SJSA1 (cell line): ENCODE data around the gene PCGF3. TPM values are rescaled to one million over a fixed set of nuclear protein-coding genes. Genes with fewer than 3 reads are reported as not detected.
"Not testable (repeated sequence)": the region's sequence is repeated elsewhere in the genome, so short reads cannot be mapped to it uniquely, and the experiment has no call there.

Source experiments
- DNase-seq, 2 experiments: peaks; one replicate each; pipeline ENCODE4 v3.0.0-alpha.2; 2015 to 2020; ENCODE audit warnings: low spot score in 2 of 2, low read depth in 1 of 2
- H3K27ac ChIP-seq: fragments of 250-450 bp; sonication (Bioruptor Pico); 2 replicates; pipeline ENCODE4 v1.5.1; 2020; ENCODE audit warnings: mild to moderate bottlenecking, moderate library complexity
- H3K27me3 ChIP-seq: fragments of 250-450 bp; sonication (Bioruptor Pico); replicated peaks from 2 replicates; pipeline ENCODE4 v1.5.1; 2020; ENCODE audit warnings: mild to moderate bottlenecking, moderate library complexity
- H3K36me3 ChIP-seq: fragments of 250-450 bp; sonication (Bioruptor Pico); 2 replicates; pipeline ENCODE4 v1.5.1; 2020; ENCODE audit warnings: mild to moderate bottlenecking
- H3K4me1 ChIP-seq: fragments of 250-450 bp; sonication (Bioruptor Pico); replicated peaks from 2 replicates; pipeline ENCODE4 v1.6.1; 2021; ENCODE audit warnings: mild to moderate bottlenecking
- H3K4me3 ChIP-seq: fragments of 250-450 bp; sonication (Bioruptor Pico); 2 replicates; pipeline ENCODE4 v1.5.1; 2020; ENCODE audit warnings: mild to moderate bottlenecking
- H3K9me3 ChIP-seq: fragments of 250-450 bp; sonication (Bioruptor Pico); replicated peaks from 2 replicates; pipeline ENCODE4 v1.5.1; 2020; ENCODE audit warnings: mild to moderate bottlenecking
- total RNA-seq: library from RNA; depleted of rRNA; stranded (reverse); fragments of >200 nt; shearing (Covaris generic); gene quantifications from 2 replicates; pipeline ENCODE4 v1.2.3, GENCODE V29; 2014

Gene PCGF3
- total RNA-seq, 1 experiment from 2014 or later = 24.8 TPM

GRCh38 chr4:723751-724530 is 18.3 kb downstream of the PCGF3 start:
- Histone ChIP-seq H3K27ac (no peak overlapping the region), H3K36me3 (no peaks in the 10 kb centered on the region), H3K27me3 (no peaks in the 10 kb centered on the region), H3K4me3 (no peak overlapping the region), H3K9me3 (no peaks in the 10 kb centered on the region), H3K4me1 (no peaks in the 10 kb centered on the region)
- DNase-seq = no peak

- H3K27ac ChIP-seq = no peak overlapping the region
- H3K27me3 ChIP-seq = no peaks in the 10 kb centered on the region
- H3K9me3 ChIP-seq = no peaks in the 10 kb centered on the region
- no peak overlapping the region for H3K4me3 ChIP-seq
- H3K36me3 ChIP-seq = no peaks in the 10 kb centered on the region
- no peaks in the 10 kb centered on the region for H3K4me1 ChIP-seq
- DNase-seq = no peak
Observed at GRCh38 chr4:725391-726234, 20.0 kb downstream of the PCGF3 start.

- Histone ChIP-seq H3K27me3 (no peaks in the 10 kb centered on the region), H3K36me3 (0 out of 2 replicates have a peak, but pooled peaks cover 3% of the 10 kb centered on the region), H3K27ac (no peak overlapping the region), H3K9me3 (no peaks in the 10 kb centered on the region), H3K4me3 (no peak overlapping the region), H3K4me1 (no peaks in the 10 kb centered on the region)
- no peak for DNase-seq
Observed at GRCh38 chr4:726235-726787, 20.7 kb downstream of the PCGF3 start.

DNA sequence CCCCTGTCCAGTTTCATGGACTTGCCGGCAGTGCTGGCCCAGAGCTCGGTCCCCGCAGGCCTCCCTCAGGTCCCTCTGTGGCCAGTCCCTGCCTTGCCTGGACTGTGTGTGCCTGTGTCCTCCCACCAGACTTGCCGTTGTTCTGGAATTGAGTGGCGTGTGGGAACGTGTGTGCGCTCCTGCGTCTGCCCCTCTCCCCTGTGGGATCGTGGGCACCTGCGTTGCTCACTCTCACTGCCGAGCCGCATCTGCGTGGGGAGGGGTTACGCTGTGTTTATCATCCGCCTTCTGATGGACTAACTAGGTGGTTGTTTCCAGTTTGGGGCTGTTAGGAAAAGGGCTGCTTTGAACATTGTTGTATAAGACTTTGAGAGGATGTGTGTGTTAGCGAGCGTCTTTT is 21.2 kb downstream of the PCGF3 start:
- H3K36me3 ChIP-seq = 0 out of 2 replicates have a peak, but pooled peaks cover 3% of the 10 kb centered on the region
- no peak for DNase-seq
- H3K9me3 ChIP-seq = no peaks in the 10 kb centered on the region
- H3K27ac ChIP-seq = no peak overlapping the region
- H3K27me3 ChIP-seq = no peaks in the 10 kb centered on the region
- H3K4me3 ChIP-seq = no peak overlapping the region
- no peaks in the 10 kb centered on the region for H3K4me1 ChIP-seq

DNA sequence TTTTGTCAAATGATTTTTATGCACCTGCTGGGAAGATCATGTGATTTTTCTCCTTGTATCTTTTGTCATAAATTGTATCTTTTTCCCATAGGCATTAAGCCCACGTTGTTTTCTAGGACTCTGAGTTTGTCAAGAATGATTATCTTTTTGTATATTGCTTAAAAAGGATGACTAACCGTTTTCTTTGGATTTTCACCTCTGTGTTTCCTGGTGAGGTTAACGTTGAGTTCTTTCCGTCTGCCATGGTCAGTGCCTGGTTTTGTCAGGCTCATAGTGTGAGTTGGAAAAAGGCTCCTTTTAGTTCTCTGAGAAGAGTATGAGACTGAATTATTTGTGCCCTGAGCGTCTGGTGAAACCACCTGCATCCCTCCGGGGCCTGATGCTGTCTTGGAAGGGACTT is 21.9 kb downstream of the PCGF3 start:
- Histone ChIP-seq H3K36me3 (0 out of 2 replicates have a peak, but pooled peaks cover 3% of the 10 kb centered on the region), H3K4me3 (no peak overlapping the region), H3K9me3 (no peaks in the 10 kb centered on the region), H3K27ac (no peak overlapping the region), H3K27me3 (no peaks in the 10 kb centered on the region), H3K4me1 (no peaks in the 10 kb centered on the region)
- no peak for DNase-seq

- Histone ChIP-seq H3K4me3 (no peak overlapping the region), H3K9me3 (no peaks in the 10 kb centered on the region), H3K4me1 (no peaks in the 10 kb centered on the region), H3K27me3 (no peaks in the 10 kb centered on the region), H3K36me3 (0 out of 2 replicates have a peak, but pooled peaks cover 3% of the 10 kb centered on the region), H3K27ac (no peak overlapping the region)
- DNase-seq = no peak
Observed at GRCh38 chr4:729336-730315, 24.0 kb downstream of the PCGF3 start.

- no peak for DNase-seq
- Histone ChIP-seq H3K27ac (no peak overlapping the region), H3K4me1 (no peaks in the 10 kb centered on the region), H3K27me3 (no peaks in the 10 kb centered on the region), H3K36me3 (0 out of 2 replicates have a peak, but pooled peaks cover 3% of the 10 kb centered on the region), H3K4me3 (no peak overlapping the region), H3K9me3 (no peaks in the 10 kb centered on the region)
Observed at GRCh38 chr4:730511-730910, 24.9 kb downstream of the PCGF3 start.

- not testable (repeated sequence) for H3K4me1 ChIP-seq, H3K4me3 ChIP-seq, H3K9me3 ChIP-seq, H3K27me3 ChIP-seq, DNase-seq, H3K27ac ChIP-seq, H3K36me3 ChIP-seq
Observed at GRCh38 chr4:730946-731904, 25.6 kb downstream of the PCGF3 start.

GRCh38 chr4:731954-732353 is 26.3 kb downstream of the PCGF3 start:
- H3K4me1 ChIP-seq, DNase-seq, H3K27ac ChIP-seq, H3K27me3 ChIP-seq, H3K4me3 ChIP-seq, H3K36me3 ChIP-seq, H3K9me3 ChIP-seq: not testable (repeated sequence)

DNA sequence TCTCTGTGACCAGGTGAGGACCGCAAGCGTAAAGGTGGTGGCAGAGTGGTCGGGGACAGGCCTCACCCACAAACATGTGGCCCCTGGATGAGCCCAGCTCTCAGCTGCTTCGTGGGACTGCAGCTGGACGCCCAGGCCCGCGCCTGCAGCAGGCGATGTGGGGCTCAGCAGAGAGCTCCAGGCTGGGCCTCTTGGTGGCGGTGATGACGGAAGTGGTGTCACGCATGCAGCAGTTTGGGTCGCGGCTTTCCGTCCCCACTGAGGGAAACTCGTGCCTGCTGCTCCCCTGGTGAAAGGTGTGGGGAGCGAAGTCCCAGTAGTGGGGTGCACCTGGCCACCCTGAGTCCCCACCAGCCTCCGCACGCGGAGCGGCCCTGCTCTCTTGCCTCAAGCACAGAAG is 26.9 kb downstream of the PCGF3 start:
- no peak overlapping the region for H3K27ac ChIP-seq
- H3K4me3 ChIP-seq = no peak overlapping the region
- no peak for DNase-seq
- H3K4me1 ChIP-seq = no peaks in the 10 kb centered on the region
- no peaks in the 10 kb centered on the region for H3K9me3 ChIP-seq
- 0 out of 2 replicates have a peak, but pooled peaks cover 3% of the 10 kb centered on the region for H3K36me3 ChIP-seq
- H3K27me3 ChIP-seq = no peaks in the 10 kb centered on the region

GRCh38 chr4:732911-733630 is 27.4 kb downstream of the PCGF3 start:
- H3K36me3 ChIP-seq = 0 out of 2 replicates have a peak, but pooled peaks cover 3% of the 10 kb centered on the region
- DNase-seq = no peak

DNA sequence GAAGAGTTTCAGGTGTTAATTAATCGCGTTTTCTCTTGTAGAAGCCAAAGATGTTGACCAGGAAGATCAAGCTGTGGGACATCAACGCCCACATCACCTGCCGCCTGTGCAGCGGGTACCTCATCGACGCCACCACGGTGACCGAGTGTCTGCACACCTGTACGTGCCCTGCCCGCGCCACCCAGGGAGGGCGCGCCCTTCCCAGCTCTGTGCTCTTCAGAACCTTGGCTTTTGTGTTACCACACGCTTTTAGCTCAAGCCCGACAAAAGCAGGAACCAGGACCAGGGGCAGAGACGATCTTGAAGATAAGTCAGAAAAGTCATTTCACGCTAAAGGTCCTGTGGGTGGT is 28.0 kb downstream of the PCGF3 start:
- no peak for DNase-seq
- H3K27me3 ChIP-seq = no peaks in the 10 kb centered on the region
- no peaks in the 10 kb centered on the region for H3K9me3 ChIP-seq
- no peaks in the 10 kb centered on the region for H3K4me1 ChIP-seq
- 0 out of 2 replicates have a peak, but pooled peaks cover 3% of the 10 kb centered on the region for H3K36me3 ChIP-seq
- no peak overlapping the region for H3K4me3 ChIP-seq
- H3K27ac ChIP-seq = no peak overlapping the region

More at GRCh38 chr4:732911-733630, 27.4 kb downstream of the PCGF3 start:
- Histone ChIP-seq H3K4me3 (no peak overlapping the region), H3K4me1 (no peaks in the 10 kb centered on the region), H3K27me3 (no peaks in the 10 kb centered on the region), H3K27ac (no peak overlapping the region), H3K9me3 (no peaks in the 10 kb centered on the region)
